H9 (cell line): ENCODE data around the gene KRTAP6-3. TPM values are rescaled to one million over a fixed set of nuclear protein-coding genes. Genes with fewer than 3 reads are reported as not detected.

Source experiments
- DNase-seq: peaks from one replicate; pipeline ENCODE4 v3.0.0-alpha.2; 2017
- H2AFZ ChIP-seq: one replicate; pipeline ENCODE4 v1.6.1; 2013; ENCODE audit warnings: mild to moderate bottlenecking, low read length, control low read depth, moderate library complexity
- H2AK5ac ChIP-seq: 2 replicates; pipeline ENCODE4 v1.6.1; 2013; ENCODE audit warnings: low read length, control low read depth, mixed read lengths; ENCODE audit not compliant: insufficient read length
- H2BK120ac ChIP-seq: one replicate; pipeline ENCODE4 v1.6.1; 2013; ENCODE audit warnings: low read depth, mild to moderate bottlenecking, low read length, control low read depth, inconsistent platforms; ENCODE audit not compliant: poor library complexity, severe bottlenecking
- H2BK12ac ChIP-seq: 2 replicates; pipeline ENCODE4 v1.6.1; 2013; ENCODE audit warnings: low read length, control low read depth, mixed read lengths, low read depth; ENCODE audit not compliant: insufficient read length
- H2BK15ac ChIP-seq: 2 replicates; pipeline ENCODE4 v1.6.1; 2013; ENCODE audit warnings: low read depth, low read length, control low read depth
- H2BK20ac ChIP-seq: one replicate; pipeline ENCODE4 v1.6.1; 2013; ENCODE audit warnings: low read depth, mild to moderate bottlenecking, low read length, control low read depth, inconsistent platforms; ENCODE audit not compliant: poor library complexity, severe bottlenecking
- H2BK5ac ChIP-seq: 2 replicates; pipeline ENCODE4 v1.6.1; 2013; ENCODE audit warnings: low read length, control low read depth, mixed read lengths; ENCODE audit not compliant: insufficient read length
- H3K14ac ChIP-seq: 2 replicates; pipeline ENCODE4 v1.6.1; 2013; ENCODE audit warnings: low read length, control low read depth; ENCODE audit not compliant: insufficient read depth
- H3K18ac ChIP-seq: 2 replicates; pipeline ENCODE4 v1.6.1; 2013; ENCODE audit warnings: low read depth, mild to moderate bottlenecking, mixed read lengths, low read length, control low read depth; ENCODE audit not compliant: insufficient read length
- H3K23ac ChIP-seq: 2 replicates; pipeline ENCODE4 v1.6.1; 2013; ENCODE audit warnings: low read length, control low read depth, mixed read lengths, low read depth; ENCODE audit not compliant: insufficient read length
- H3K23me2 ChIP-seq: 2 replicates; pipeline ENCODE4 v1.6.1; 2013; ENCODE audit warnings: low read depth, mild to moderate bottlenecking, mixed read lengths, low read length, control low read depth; ENCODE audit not compliant: insufficient read length, poor library complexity, severe bottlenecking
- H3K27ac ChIP-seq: 2 replicates; pipeline ENCODE4 v1.5.1; 2013; ENCODE audit warnings: low read length, control low read depth, mixed read lengths, low read depth; ENCODE audit not compliant: insufficient read length
- H3K27me3 ChIP-seq: 2 replicates; pipeline ENCODE4 v1.6.1; 2013; ENCODE audit warnings: low read length, control low read depth, inconsistent platforms; ENCODE audit not compliant: insufficient read depth
- H3K4ac ChIP-seq: 2 replicates; pipeline ENCODE4 v1.6.1; 2013; ENCODE audit warnings: low read depth, mild to moderate bottlenecking, control low read depth, inconsistent platforms, low read length, moderate library complexity
- H3K4me1 ChIP-seq: 2 replicates; pipeline ENCODE4 v1.6.1; 2013; ENCODE audit warnings: low read length, control low read depth, inconsistent platforms; ENCODE audit not compliant: insufficient read depth
- H3K4me2 ChIP-seq: 2 replicates; pipeline ENCODE4 v1.6.1; 2013; ENCODE audit warnings: low read length, control low read depth, mixed read lengths; ENCODE audit not compliant: insufficient read length, insufficient read depth
- H3K56ac ChIP-seq: 2 replicates; pipeline ENCODE4 v1.6.1; 2013; ENCODE audit warnings: low read depth, mild to moderate bottlenecking, mixed read lengths, low read length, control low read depth; ENCODE audit not compliant: insufficient read length
- H3K79me1 ChIP-seq: 2 replicates; pipeline ENCODE4 v1.6.1; 2013; ENCODE audit warnings: low read depth, mild to moderate bottlenecking, moderate library complexity, low read length, control low read depth, inconsistent platforms; ENCODE audit not compliant: insufficient read depth, poor library complexity, severe bottlenecking
- H3K79me2 ChIP-seq: 2 replicates; pipeline ENCODE4 v1.6.1; 2013; ENCODE audit warnings: low read length, control low read depth, inconsistent platforms; ENCODE audit not compliant: insufficient read depth
- H3K9ac ChIP-seq: 2 replicates; pipeline ENCODE4 v1.6.1; 2013; ENCODE audit warnings: low read length, control low read depth, mixed read lengths; ENCODE audit not compliant: insufficient read length; ENCODE audit errors: extremely low read depth
- H3K9me3 ChIP-seq: one replicate; pipeline ENCODE4 v1.6.1; 2013; ENCODE audit warnings: low read depth, low read length, inconsistent platforms; ENCODE audit not compliant: control insufficient read depth
- H3T11ph ChIP-seq: one replicate; pipeline ENCODE4 v1.6.1; 2013; ENCODE audit warnings: mild to moderate bottlenecking, low read length, control low read depth, inconsistent platforms
- H4K20me1 ChIP-seq: one replicate; pipeline ENCODE4 v1.6.1; 2013; ENCODE audit not compliant: control insufficient read depth, insufficient read length, insufficient read depth
- H4K5ac ChIP-seq: 2 replicates; pipeline ENCODE4 v1.6.1; 2013; ENCODE audit warnings: low read depth, mild to moderate bottlenecking, mixed read lengths, low read length, control low read depth; ENCODE audit not compliant: insufficient read length
- H4K8ac ChIP-seq: replicated peaks from 2 replicates; pipeline ENCODE4 v1.6.1; 2013; ENCODE audit warnings: low read length, control low read depth, mixed read lengths, low read depth; ENCODE audit not compliant: insufficient read length
- H4K91ac ChIP-seq: 2 replicates; pipeline ENCODE4 v1.6.1; 2013; ENCODE audit warnings: low read depth, mild to moderate bottlenecking, moderate library complexity, mixed read lengths, low read length, control low read depth; ENCODE audit not compliant: insufficient read length
- H3K27ac Mint-ChIP-seq, 3 experiments: 2 replicates in 2 of 3; 3 replicates in 1 of 3; pipeline ENCODE4 v1.8.0; 2020 to 2021; ENCODE audit warnings: mixed read lengths in 3 of 3, mild to moderate bottlenecking in 1 of 3, moderate library complexity in 1 of 3
- H3K27me3 Mint-ChIP-seq: 2 replicates; pipeline ENCODE4 v1.8.0; 2021; ENCODE audit warnings: low read depth, mild to moderate bottlenecking, moderate library complexity, mixed read lengths
- H3K36me3 Mint-ChIP-seq, 3 experiments: 2 replicates in 2 of 3; 3 replicates in 1 of 3; pipeline ENCODE4 v1.8.0; 2020 to 2021; ENCODE audit warnings: low read depth in 3 of 3, mixed read lengths in 3 of 3; ENCODE audit not compliant: insufficient read depth in 1 of 3
- H3K4me1 Mint-ChIP-seq, 2 experiments: 2 replicates each; pipeline ENCODE4 v1.8.0; 2020; ENCODE audit warnings: mixed read lengths in 2 of 2
- H3K4me3 Mint-ChIP-seq, 2 experiments: 2 replicates in 1 of 2; 3 replicates in 1 of 2; pipeline ENCODE4 v1.8.0; 2020 to 2021; ENCODE audit warnings: mild to moderate bottlenecking in 2 of 2, mixed read lengths in 2 of 2, moderate library complexity in 1 of 2
- H3K9me3 Mint-ChIP-seq, 2 experiments: 2 replicates in 1 of 2; 3 replicates in 1 of 2; pipeline ENCODE4 v1.8.0; 2020; ENCODE audit warnings: mild to moderate bottlenecking in 2 of 2, mixed read lengths in 2 of 2, moderate library complexity in 1 of 2
- total RNA-seq: library from RNA; stranded (reverse); gene quantifications from 2 replicates; pipeline ENCODE4 v1.2.1, GENCODE V29; 2021
- TF ChIP-seq, protein P1 (sequence below): fragments of 200-600 bp; sonication (generic); conservative IDR thresholded peaks from 3 replicates; pipeline ENCODE4 v1.8.0; 2021; ENCODE audit warnings: antibody characterized with exemption, mild to moderate bottlenecking

KRTAP6-3 gene
- total RNA-seq, 1 experiment from 2014 or later, result not detected

DNA sequence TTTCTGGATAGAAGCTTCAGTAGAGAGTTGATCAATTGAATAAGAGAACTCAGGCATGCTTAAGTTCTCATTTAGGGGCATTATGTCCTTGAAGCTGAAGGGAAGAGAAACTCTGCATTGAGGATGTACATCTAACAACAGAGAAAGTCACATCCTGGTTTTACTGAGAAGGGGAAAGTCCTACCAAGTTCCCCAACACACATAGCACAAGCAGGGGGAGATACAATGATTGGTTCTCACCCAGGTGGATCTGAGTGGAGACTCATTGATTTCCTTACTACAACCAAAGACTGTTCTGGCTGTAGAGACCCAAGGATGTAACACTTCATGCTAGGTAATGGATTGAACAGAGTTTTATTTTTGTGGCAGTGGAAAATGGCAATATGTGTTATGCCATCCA lies 23.0 kb downstream of the KRTAP6-3 start:
- no peak overlapping the region for H2BK12ac ChIP-seq
- H3K18ac ChIP-seq, result no peak overlapping the region
- H3K23ac ChIP-seq, result no peak overlapping the region
- no peaks in the 10 kb centered on the region for H3K79me2 ChIP-seq
- H2BK20ac ChIP-seq, result no peak overlapping the region
- no peaks in the 10 kb centered on the region for H4K20me1 ChIP-seq
- H3K4me3 Mint-ChIP-seq, result no peak overlapping the region
- H3K14ac ChIP-seq, result no peak overlapping the region
- H4K91ac ChIP-seq, result no peak overlapping the region
- no peak overlapping the region for H3K56ac ChIP-seq
- TF ChIP-seq, protein P1, sequence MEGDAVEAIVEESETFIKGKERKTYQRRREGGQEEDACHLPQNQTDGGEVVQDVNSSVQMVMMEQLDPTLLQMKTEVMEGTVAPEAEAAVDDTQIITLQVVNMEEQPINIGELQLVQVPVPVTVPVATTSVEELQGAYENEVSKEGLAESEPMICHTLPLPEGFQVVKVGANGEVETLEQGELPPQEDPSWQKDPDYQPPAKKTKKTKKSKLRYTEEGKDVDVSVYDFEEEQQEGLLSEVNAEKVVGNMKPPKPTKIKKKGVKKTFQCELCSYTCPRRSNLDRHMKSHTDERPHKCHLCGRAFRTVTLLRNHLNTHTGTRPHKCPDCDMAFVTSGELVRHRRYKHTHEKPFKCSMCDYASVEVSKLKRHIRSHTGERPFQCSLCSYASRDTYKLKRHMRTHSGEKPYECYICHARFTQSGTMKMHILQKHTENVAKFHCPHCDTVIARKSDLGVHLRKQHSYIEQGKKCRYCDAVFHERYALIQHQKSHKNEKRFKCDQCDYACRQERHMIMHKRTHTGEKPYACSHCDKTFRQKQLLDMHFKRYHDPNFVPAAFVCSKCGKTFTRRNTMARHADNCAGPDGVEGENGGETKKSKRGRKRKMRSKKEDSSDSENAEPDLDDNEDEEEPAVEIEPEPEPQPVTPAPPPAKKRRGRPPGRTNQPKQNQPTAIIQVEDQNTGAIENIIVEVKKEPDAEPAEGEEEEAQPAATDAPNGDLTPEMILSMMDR, result no peak
- H2BK5ac ChIP-seq, result no peak overlapping the region
- DNase-seq, result no peak
- H3K23me2 ChIP-seq, result no peaks in the 10 kb centered on the region
- no peak overlapping the region for H2BK120ac ChIP-seq
- H3K36me3 Mint-ChIP-seq, result peaks cover 0 to 16% (median 5%) of the 10 kb centered on the region in 3 experiments; a peak in 5 of 7 replicates
- H3K4me1 ChIP-seq, result no peaks in the 10 kb centered on the region
- no peak overlapping the region for H3K27ac Mint-ChIP-seq
- no peaks in the 10 kb centered on the region for H3K9me3 ChIP-seq
- no peak overlapping the region for H3K9ac ChIP-seq
- H3K4ac ChIP-seq, result no peak overlapping the region
- H2AFZ ChIP-seq, result no peak overlapping the region
- no peaks in the 10 kb centered on the region for H3K27me3 ChIP-seq
- no peaks in the 10 kb centered on the region for H3K4me1 Mint-ChIP-seq
- no peak overlapping the region for H2AK5ac ChIP-seq
- no peaks in the 10 kb centered on the region for H3K79me1 ChIP-seq
- H4K5ac ChIP-seq, result no peak overlapping the region
- no peak overlapping the region for H3T11ph ChIP-seq
- H4K8ac ChIP-seq, result no peak overlapping the region
- peaks cover 3 to 31% of the 10 kb centered on the region in 2 experiments; a peak in 4 of 5 replicates for H3K9me3 Mint-ChIP-seq
- no peak overlapping the region for H3K27ac ChIP-seq
- H2BK15ac ChIP-seq, result no peak overlapping the region
- no peaks in the 10 kb centered on the region; the same call in none of the 2 replicates for H3K27me3 Mint-ChIP-seq
- H3K4me2 ChIP-seq, result no peak overlapping the region
